Endothelial cell of umbilical vein (primary cell): ENCODE measurements around the gene IFRD2. TPM values are rescaled to one million over a fixed set of nuclear protein-coding genes. Genes with fewer than 3 reads are reported as not detected.

Source experiments
- BruUV-seq: library from RNA; stranded (reverse); fragments of 400-500 nt; replicated peaks from 2 replicates; lab custom pipeline; 2021; lab: Mats Ljungman, UMichigan
- CTCF ChIA-PET: fragments of 300-600, 350-600 bp; sonication (Branson Sonifier 250); formaldehyde crosslinking; loops from one replicate; lab custom pipeline; 2021; ENCODE audit warnings: antibody characterized with exemption, inconsistent platforms; lab: Charles Lee
- POLR2A ChIA-PET: fragments of 300-600, 350-600 bp; sonication (Branson Sonifier 250); formaldehyde crosslinking; loops from one replicate; lab custom pipeline; 2021; ENCODE audit warnings: antibody characterized with exemption, inconsistent platforms; lab: Charles Lee
- DNase-seq: peaks from one replicate; pipeline ENCODE4 v3.0.0-alpha.2; 2011; ENCODE audit warnings: low read depth, low spot score
- FAIRE-seq: peaks from 2 replicates; lab custom pipeline; 2011; peaks lifted over from hg19 to GRCh38; lab: Jason Lieb, UNC
- H2AFZ ChIP-seq: 2 replicates; pipeline ENCODE4 v1.6.0; 2012; ENCODE audit warnings: low read depth, low read length, control low read depth, inconsistent platforms
- H3K27ac ChIP-seq: 2 replicates; pipeline ENCODE4 v1.5.1; 2011; ENCODE audit warnings: low read depth, mild to moderate bottlenecking, control low read depth, low read length, moderate library complexity; ENCODE audit not compliant: insufficient read depth
- H3K27me3 ChIP-seq, 2 experiments: 2 replicates each; pipeline versions ENCODE4 v1.6.0 to v1.6.1; 2011; ENCODE audit warnings: low read length in 2 of 2, mixed read lengths in 1 of 2; ENCODE audit not compliant: control insufficient read depth in 2 of 2, insufficient read depth in 2 of 2
- H3K36me3 ChIP-seq, 2 experiments: 2 replicates in 1 of 2; 3 replicates in 1 of 2; pipeline ENCODE4 v1.5.1; 2011; ENCODE audit warnings: low read length in 2 of 2, mild to moderate bottlenecking in 1 of 2, moderate library complexity in 1 of 2; ENCODE audit not compliant: control insufficient read depth in 2 of 2, insufficient read depth in 2 of 2; ENCODE audit errors: extremely low read depth in 1 of 2
- H3K4me1 ChIP-seq: 3 replicates; pipeline ENCODE4 v1.5.1; 2011; ENCODE audit warnings: mild to moderate bottlenecking, low read length; ENCODE audit not compliant: control insufficient read depth, insufficient read depth; ENCODE audit errors: extremely low read depth
- H3K4me2 ChIP-seq: 2 replicates; pipeline ENCODE4 v1.6.1; 2011; ENCODE audit warnings: low read length, control low read depth, mixed read lengths; ENCODE audit not compliant: insufficient read depth
- H3K4me3 ChIP-seq, 3 experiments: fragments of 200-600 bp in 1 of 3; sonication (generic), shearing (Covaris generic) in 1 of 3; replicated peaks in 1 of 3; 2 replicates each; pipeline ENCODE4 v1.5.1; 2011 to 2016; ENCODE audit warnings: control low read depth in 3 of 3, low read length in 3 of 3, mild to moderate bottlenecking in 2 of 3, inconsistent platforms in 1 of 3, low read depth in 1 of 3, moderate library complexity in 1 of 3; ENCODE audit not compliant: insufficient read depth in 1 of 3
- H3K79me2 ChIP-seq: 2 replicates; pipeline ENCODE4 v1.6.0; 2012; ENCODE audit warnings: low read length, inconsistent platforms; ENCODE audit not compliant: control insufficient read depth, insufficient read depth
- H3K9ac ChIP-seq: replicated peaks from 2 replicates; pipeline ENCODE3; 2011; ENCODE audit warnings: low read length, control low read depth; ENCODE audit not compliant: insufficient read depth; ENCODE audit errors: extremely low read depth
- H3K9me1 ChIP-seq: replicated peaks from 3 replicates; pipeline ENCODE4 v1.6.0; 2011; ENCODE audit warnings: mild to moderate bottlenecking, low read length; ENCODE audit not compliant: control insufficient read depth, insufficient read depth; ENCODE audit errors: extremely low read depth
- H3K9me3 ChIP-seq: replicated peaks from 2 replicates; pipeline ENCODE4 v1.5.1; 2012; ENCODE audit warnings: low read length, inconsistent platforms; ENCODE audit not compliant: control insufficient read depth, insufficient read depth
- H4K20me1 ChIP-seq: replicated peaks from 2 replicates; pipeline ENCODE3; 2011; ENCODE audit warnings: mild to moderate bottlenecking, low read length; ENCODE audit not compliant: control insufficient read depth, insufficient read depth; ENCODE audit errors: extremely low read depth
- EZH2 ChIP-seq: IDR thresholded peaks from 2 replicates; pipeline ENCODE4 v1.6.1; 2012; ENCODE audit warnings: borderline replicate concordance, low read depth, mild to moderate bottlenecking, moderate library complexity, low read length, inconsistent platforms; ENCODE audit not compliant: severe bottlenecking
- FOS ChIP-seq: IDR thresholded peaks from 2 replicates; pipeline ENCODE4 v1.6.1; 2011; ENCODE audit warnings: mild to moderate bottlenecking, low read length, moderate library complexity, borderline replicate concordance; ENCODE audit not compliant: insufficient read depth
- GATA2 ChIP-seq: IDR thresholded peaks from 2 replicates; pipeline ENCODE4 v1.7.0; 2011; ENCODE audit warnings: low read depth, mild to moderate bottlenecking, moderate library complexity, mixed read lengths, low read length; ENCODE audit not compliant: insufficient read length, insufficient read depth
- JUN ChIP-seq: IDR thresholded peaks from 2 replicates; pipeline ENCODE4 v1.6.1; 2011; ENCODE audit warnings: borderline replicate concordance, low read depth; ENCODE audit not compliant: insufficient read length, insufficient read depth
- MAX ChIP-seq: IDR thresholded peaks from 2 replicates; pipeline ENCODE4 v1.6.1; 2011; ENCODE audit not compliant: insufficient read depth, insufficient read length
- MYC ChIP-seq: IDR thresholded peaks from one replicate; pipeline ENCODE4 v1.6.1; 2011; ENCODE audit warnings: mild to moderate bottlenecking, low read depth, low read length
- POLR2A ChIP-seq: IDR thresholded peaks from 2 replicates; pipeline ENCODE4 v1.6.1; 2012; ENCODE audit warnings: low read depth, mild to moderate bottlenecking, control low read depth, low read length
- POLR2AphosphoS5 ChIP-seq: IDR thresholded peaks from 2 replicates; pipeline ENCODE4 v1.6.1; 2012; ENCODE audit warnings: low read depth, mild to moderate bottlenecking, control low read depth, low read length, moderate library complexity; ENCODE audit not compliant: insufficient read depth
- dilution Hi-C: fragments of 300-500 bp; cut with MboI; formaldehyde crosslinking; loops from one replicate; pipeline ENCODE4 v1.15.0; 2019; ENCODE audit warnings: low sequenced_read_pairs; ENCODE audit not compliant: extremely low pct_ligation_motif_present
- intact Hi-C: fragments of 100-400 bp; cut with micrococcal nuclease; formaldehyde crosslinking; loops from one replicate; pipeline ENCODE4 v1.10.0; 2022
- polyA plus RNA-seq, 4 experiments: library from polyadenylated mRNA; depleted of rRNA in 3 of 4; stranded (reverse) in 3 of 4; unstranded in 1 of 4; fragments of >200 nt; gene quantifications; 2 replicates each; pipeline versions ENCODE4 v1.2.1 to v1.2.3, GENCODE V29; 2011 to 2012; ENCODE audit warnings: missing spikeins in 1 of 4
- total RNA-seq: library from RNA; stranded (reverse); gene quantifications from 2 replicates; pipeline ENCODE4 v1.2.3, GENCODE V29; 2021
- TF ChIP-seq, protein P1 (sequence below), 2 donors: IDR thresholded peaks; 1 replicate in 1 of 2; 2 replicates in 1 of 2; pipeline ENCODE4 v1.5.1; 2011; ENCODE audit warnings: low read length in 2 of 2, mild to moderate bottlenecking in 2 of 2, moderate library complexity in 2 of 2, control low read depth in 1 of 2, inconsistent platforms in 1 of 2, low read depth in 1 of 2; ENCODE audit not compliant: insufficient read depth in 1 of 2; ENCODE audit errors: extremely low read depth in 1 of 2

The IFRD2 gene
- total and polyA plus RNA-seq, 2 donors (not counting 3 experiments of a cell fraction or from before 2014, with no cell fraction given): 99.4 to 111 TPM

DNA sequence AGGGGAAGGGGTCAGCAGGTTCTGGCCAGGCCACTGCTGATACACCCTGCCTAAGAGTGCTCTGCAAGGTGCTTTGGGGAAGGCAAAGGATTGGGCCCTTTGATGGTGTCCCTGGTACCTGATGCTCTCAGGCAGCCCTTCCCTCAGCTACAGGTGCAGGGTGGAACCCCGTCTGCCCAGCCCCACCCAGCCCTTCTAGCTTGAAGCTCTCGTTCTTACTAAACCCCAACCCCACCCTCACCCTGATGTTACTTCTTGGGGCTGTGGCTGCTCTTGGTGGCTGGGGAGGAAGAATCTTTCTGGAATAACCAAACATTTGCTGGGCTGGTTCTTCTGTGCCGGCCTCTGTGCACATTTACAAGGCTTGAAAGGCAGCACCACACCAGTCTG lies 49.9 kb downstream of the IFRD2 start:
- dilution Hi-C loops: loop anchor here (5.0 kb wide), 1 partner anchor 60 kb away; no protein-coding TSS in a partner anchor
- TF ChIP-seq EZH2 (no peak), MYC (no peak), FOS (no peak), GATA2 (no peak), POLR2A (no peak), MAX (no peak), POLR2AphosphoS5 (no peak), JUN (no peak)
- TF ChIP-seq, protein P1, sequence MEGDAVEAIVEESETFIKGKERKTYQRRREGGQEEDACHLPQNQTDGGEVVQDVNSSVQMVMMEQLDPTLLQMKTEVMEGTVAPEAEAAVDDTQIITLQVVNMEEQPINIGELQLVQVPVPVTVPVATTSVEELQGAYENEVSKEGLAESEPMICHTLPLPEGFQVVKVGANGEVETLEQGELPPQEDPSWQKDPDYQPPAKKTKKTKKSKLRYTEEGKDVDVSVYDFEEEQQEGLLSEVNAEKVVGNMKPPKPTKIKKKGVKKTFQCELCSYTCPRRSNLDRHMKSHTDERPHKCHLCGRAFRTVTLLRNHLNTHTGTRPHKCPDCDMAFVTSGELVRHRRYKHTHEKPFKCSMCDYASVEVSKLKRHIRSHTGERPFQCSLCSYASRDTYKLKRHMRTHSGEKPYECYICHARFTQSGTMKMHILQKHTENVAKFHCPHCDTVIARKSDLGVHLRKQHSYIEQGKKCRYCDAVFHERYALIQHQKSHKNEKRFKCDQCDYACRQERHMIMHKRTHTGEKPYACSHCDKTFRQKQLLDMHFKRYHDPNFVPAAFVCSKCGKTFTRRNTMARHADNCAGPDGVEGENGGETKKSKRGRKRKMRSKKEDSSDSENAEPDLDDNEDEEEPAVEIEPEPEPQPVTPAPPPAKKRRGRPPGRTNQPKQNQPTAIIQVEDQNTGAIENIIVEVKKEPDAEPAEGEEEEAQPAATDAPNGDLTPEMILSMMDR (IDR thresholded peaks at IDR 0.05; ENCODE audit: extremely low read depth in 1 of 2, insufficient read depth in 1 of 2, low read depth in 1 of 2, low read length in 2 of 2): no peak
- intact Hi-C loops: loop anchor here (2.0 kb wide), 1 partner anchor 56 kb away; the partner anchor contains the start of genes HYAL3 and NAA80
- peaks cover 6 to 22% of the 10 kb centered on the region in 2 experiments for H3K36me3 ChIP-seq
- H3K9me1 ChIP-seq: no peaks in the 10 kb centered on the region
- CTCF ChIA-PET: interaction anchor here (0.6 to 5.6 kb wide), 10 partner anchors 9 to 105 kb away, joined by 3 to 54 read pairs (median 4); no protein-coding TSS in a partner anchor
- peak overlapping the region; percentile 97 for H3K27ac ChIP-seq
- H3K4me1 ChIP-seq: peaks cover 88% of the 10 kb centered on the region
- peaks cover 92% of the 10 kb centered on the region for H3K79me2 ChIP-seq
- DNase-seq (no peak), FAIRE-seq (peak; percentile 12)
- BruUV-seq: no TSS peak
- POLR2A ChIA-PET: interaction anchor here (1.3 to 1.5 kb wide), 2 partner anchors 9 to 18 kb away, joined by 4 to 11 read pairs; no protein-coding TSS in a partner anchor
- H3K9me3 ChIP-seq: no peaks in the 10 kb centered on the region
- H3K27me3 ChIP-seq: no peaks in the 10 kb centered on the region
- H4K20me1 ChIP-seq: no peaks in the 10 kb centered on the region
- H3K4me2 ChIP-seq: peak overlapping the region; percentile 47
- H3K9ac ChIP-seq: peak overlapping the region; percentile 30
- no peak overlapping the region for H2AFZ ChIP-seq
- peak overlapping the region in 1 of 3 experiments; percentile 11 for H3K4me3 ChIP-seq
